AG04450 (cell line): ENCODE measurements around the gene CDK14. TPM values are rescaled to one million over a fixed set of nuclear protein-coding genes. Genes with fewer than 3 reads are reported as not detected.
A peak's percentile ranks its signal among the peaks of the same experiment; 100 is the strongest.

Experiments
- CTCF ChIA-PET: fragments of 300-600, 350-600 bp; formaldehyde crosslinking; extraction: SDS; loops from one replicate; lab custom pipeline; 2022; ENCODE audit warnings: antibody characterized with exemption, inconsistent platforms; lab: Charles Lee
- POLR2A ChIA-PET: fragments of 350-600 bp; formaldehyde crosslinking; extraction: SDS; loops from one replicate; lab custom pipeline; 2021; ENCODE audit warnings: antibody characterized with exemption, inconsistent platforms; lab: Yijun Ruan, JAX
- DNase-seq: peaks from one replicate; pipeline ENCODE4 v3.0.0-alpha.2; 2011; ENCODE audit warnings: low read depth, low spot score
- H3K27ac ChIP-seq: one replicate; pipeline ENCODE4 v1.5.1; 2012; ENCODE audit warnings: low read depth, low read length, control low read depth
- H3K27me3 ChIP-seq: one replicate; pipeline ENCODE4 v1.6.0; 2012; ENCODE audit warnings: low read length; ENCODE audit not compliant: control insufficient read depth, insufficient read depth
- H3K4me3 ChIP-seq: 2 replicates; pipeline ENCODE4 v1.5.1; 2011; ENCODE audit warnings: mild to moderate bottlenecking, low read depth, low read length, control low read depth
- H3K9me3 ChIP-seq: 2 replicates; pipeline ENCODE4 v1.5.1; 2012; ENCODE audit warnings: low read length; ENCODE audit not compliant: control insufficient read depth, insufficient read depth
- CTCF ChIP-seq: IDR thresholded peaks from 2 replicates; pipeline ENCODE4 v1.5.1; 2011; ENCODE audit warnings: low read depth, low read length, control low read depth, inconsistent platforms
- polyA plus RNA-seq: library from polyadenylated mRNA; depleted of rRNA; stranded (reverse); fragments of >200 nt; gene quantifications from 2 replicates; pipeline ENCODE4 v1.2.3, GENCODE V29; 2011

CDK14 gene
- polyA plus RNA-seq, 1 experiment, result 28.4 TPM

GRCh38 chr7:91127959-91128358 lies 531.8 kb downstream of the CDK14 start:
- no peak for TF ChIP-seq CTCF
- peak; percentile 62 for DNase-seq
- ChIA-PET CTCF (interaction anchor here (0.6 to 1.7 kb wide), 3 partner anchors 18 to 532 kb away, joined by 3 to 8 read pairs (median 3); partner anchors contain the start of gene CDK14), POLR2A (interaction anchor here (0.6 to 1.9 kb wide), 4 partner anchors 15 to 255 kb away, joined by 3 to 5 read pairs (median 4); no protein-coding TSS in a partner anchor)
- Histone ChIP-seq H3K4me3 (no peak overlapping the region), H3K27ac (no peak overlapping the region), H3K9me3 (no peaks in the 10 kb centered on the region), H3K27me3 (no peaks in the 10 kb centered on the region)

GRCh38 chr7:91128683-91129348 lies 532.7 kb downstream of the CDK14 start:
- POLR2A ChIA-PET, result interaction anchor here (0.6 to 1.9 kb wide), 4 partner anchors 16 to 254 kb away, joined by 3 to 5 read pairs (median 4); no protein-coding TSS in a partner anchor
- no peak overlapping the region for H3K4me3 ChIP-seq
- CTCF ChIA-PET, result interaction anchor here (0.6 to 1.7 kb wide), 2 partner anchors 19 to 39 kb away, joined by 3 to 8 read pairs; no protein-coding TSS in a partner anchor

GRCh38 chr7:91135300-91135699 lies 539.2 kb downstream of the CDK14 start:
- H3K9me3 ChIP-seq, result no peaks in the 10 kb centered on the region
- TF ChIP-seq CTCF, result no peak
- H3K4me3 ChIP-seq, result no peak overlapping the region
- POLR2A ChIA-PET, result no interaction called here
- DNase-seq, result no peak
- no peak overlapping the region for H3K27ac ChIP-seq
- CTCF ChIA-PET, result no interaction called here
- no peaks in the 10 kb centered on the region for H3K27me3 ChIP-seq

More at GRCh38 chr7:91128683-91129348, 532.7 kb downstream of the CDK14 start:
- TF ChIP-seq CTCF, result no peak
- H3K27me3 ChIP-seq, result no peaks in the 10 kb centered on the region
- no peaks in the 10 kb centered on the region for H3K9me3 ChIP-seq
- no peak for DNase-seq
- H3K27ac ChIP-seq, result no peak overlapping the region

- no peak overlapping the region for H3K4me3 ChIP-seq
- H3K9me3 ChIP-seq, result no peaks in the 10 kb centered on the region
- ChIA-PET CTCF (no interaction called here), POLR2A (no interaction called here)
- no peak for DNase-seq
- TF ChIP-seq CTCF, result no peak
- no peak overlapping the region for H3K27ac ChIP-seq
- H3K27me3 ChIP-seq, result no peaks in the 10 kb centered on the region
Measured at GRCh38 chr7:91135703-91136430, 539.7 kb downstream of the CDK14 start.
